Fibroblast of lung (primary cell): Measurements from ENCODE around the gene CHSY1. TPM values are rescaled to one million over a fixed set of nuclear protein-coding genes. Genes with fewer than 3 reads are reported as not detected.

Experiments used
- DNase-seq, 2 donors: peaks; one replicate each; pipeline versions ENCODE4 v3.0.0 to v3.0.0-alpha.2; 2010; ENCODE audit warnings: low read depth in 2 of 2
- H2AFZ ChIP-seq: 2 replicates; pipeline ENCODE4 v1.5.1; 2012; ENCODE audit warnings: low read length, control low read depth, inconsistent platforms
- H3K27ac ChIP-seq: 2 replicates; pipeline ENCODE4 v1.5.1; 2011; ENCODE audit warnings: low read length, control low read depth; ENCODE audit not compliant: insufficient read depth
- H3K27me3 ChIP-seq: 2 replicates; pipeline ENCODE4 v1.5.1; 2011; ENCODE audit warnings: mild to moderate bottlenecking, low read length; ENCODE audit not compliant: control insufficient read depth, insufficient read depth
- H3K36me3 ChIP-seq: 2 replicates; pipeline ENCODE4 v1.5.1; 2011; ENCODE audit warnings: low read length; ENCODE audit not compliant: control insufficient read depth, insufficient read depth
- H3K4me1 ChIP-seq: 2 replicates; pipeline ENCODE4 v1.5.1; 2011; ENCODE audit warnings: low read length; ENCODE audit not compliant: control insufficient read depth, insufficient read depth; ENCODE audit errors: extremely low read depth
- H3K4me2 ChIP-seq: 2 replicates; pipeline ENCODE4 v1.5.1; 2011; ENCODE audit warnings: low read length, control low read depth; ENCODE audit not compliant: insufficient read depth; ENCODE audit errors: extremely low read depth
- H3K4me3 ChIP-seq, 4 experiments: fragments of 200-600 bp in 1 of 4; sonication (generic) in 1 of 4; replicated peaks in 1 of 4; 2 replicates each; pipeline ENCODE4 v1.5.1; 2011 to 2016; ENCODE audit warnings: low read length in 4 of 4, low read depth in 3 of 4, mild to moderate bottlenecking in 3 of 4, control low read depth in 2 of 4, inconsistent platforms in 1 of 4, mixed read lengths in 1 of 4; ENCODE audit not compliant: insufficient read depth in 1 of 4; ENCODE audit errors: control extremely low read depth in 1 of 4
- H3K79me2 ChIP-seq: 2 replicates; pipeline ENCODE4 v1.5.1; 2012; ENCODE audit warnings: mild to moderate bottlenecking, low read length, inconsistent platforms; ENCODE audit not compliant: control insufficient read depth, insufficient read depth
- H3K9ac ChIP-seq: 2 replicates; pipeline ENCODE4 v1.5.1; 2011; ENCODE audit warnings: mild to moderate bottlenecking, low read length, control low read depth; ENCODE audit not compliant: insufficient read depth
- H3K9me3 ChIP-seq: 2 replicates; pipeline ENCODE4 v1.5.1; 2012; ENCODE audit warnings: low read depth, low read length; ENCODE audit not compliant: control insufficient read depth, insufficient read depth
- H4K20me1 ChIP-seq: 2 replicates; pipeline ENCODE4 v1.5.1; 2011; ENCODE audit warnings: low read length; ENCODE audit not compliant: control insufficient read depth, insufficient read depth; ENCODE audit errors: extremely low read depth
- EZH2 ChIP-seq: IDR thresholded peaks from 2 replicates; pipeline ENCODE4 v1.5.1; 2012; ENCODE audit warnings: low read length, control low read depth, mild to moderate bottlenecking; ENCODE audit errors: missing control alignments
- polyA plus RNA-seq, 2 donors: library from polyadenylated mRNA; depleted of rRNA in 1 of 2; stranded (reverse) in 1 of 2; unstranded in 1 of 2; fragments of >200 nt; gene quantifications; 2 replicates each; pipeline ENCODE4 v1.2.1, GENCODE V29; 2011 to 2012; ENCODE audit warnings: missing spikeins in 1 of 2
- total RNA-seq: library from RNA; depleted of rRNA; stranded (reverse); fragments of >200 nt; gene quantifications from 2 replicates; pipeline ENCODE4 v1.2.1, GENCODE V29; 2014
- TF ChIP-seq, protein P1 (sequence below), 2 donors: IDR thresholded peaks in 1 of 2; conservative IDR thresholded peaks in 1 of 2; 1 replicate in 1 of 2; 2 replicates in 1 of 2; pipeline ENCODE4 v1.5.1; 2011 to 2012; ENCODE audit warnings: low read length in 2 of 2, control low read depth in 1 of 2, inconsistent platforms in 1 of 2, low read depth in 1 of 2, mild to moderate bottlenecking in 1 of 2

The CHSY1 gene
- total and polyA plus RNA-seq, 2 donors (not counting 1 experiment from before 2014, with no cell fraction given), result 28.6 to 57.0 TPM

DNA sequence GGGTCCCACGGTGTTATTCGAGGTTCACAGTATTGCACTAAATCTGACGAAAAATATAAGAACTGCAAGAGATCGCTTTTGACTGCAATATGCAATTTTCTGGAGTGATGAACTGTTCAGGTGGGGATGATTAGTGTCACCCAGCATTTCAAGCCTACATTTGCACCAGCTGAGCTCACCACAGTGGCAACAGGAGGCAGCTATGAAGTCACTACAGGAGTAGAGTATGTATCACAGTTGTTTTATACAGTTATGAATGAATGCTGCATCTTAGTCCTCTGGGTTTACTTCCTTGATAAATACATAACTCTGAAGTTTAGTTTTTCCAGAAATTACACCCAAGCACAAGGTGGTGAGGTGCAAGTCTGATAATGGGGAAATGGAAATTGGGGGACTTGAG, 69.6 kb downstream of the CHSY1 start:
- Histone ChIP-seq H3K9ac (no peak overlapping the region), H3K4me2 (no peak overlapping the region), H3K36me3 (peaks cover 4% of the 10 kb centered on the region), H4K20me1 (no peaks in the 10 kb centered on the region), H3K79me2 (peaks cover 90% of the 10 kb centered on the region), H3K27ac (peak overlapping the region; percentile 64), H3K4me1 (peaks cover 18% of the 10 kb centered on the region), H3K9me3 (no peaks in the 10 kb centered on the region), H2AFZ (no peak overlapping the region), H3K4me3 (no peak overlapping the region), H3K27me3 (no peaks in the 10 kb centered on the region)
- TF ChIP-seq, protein P1, sequence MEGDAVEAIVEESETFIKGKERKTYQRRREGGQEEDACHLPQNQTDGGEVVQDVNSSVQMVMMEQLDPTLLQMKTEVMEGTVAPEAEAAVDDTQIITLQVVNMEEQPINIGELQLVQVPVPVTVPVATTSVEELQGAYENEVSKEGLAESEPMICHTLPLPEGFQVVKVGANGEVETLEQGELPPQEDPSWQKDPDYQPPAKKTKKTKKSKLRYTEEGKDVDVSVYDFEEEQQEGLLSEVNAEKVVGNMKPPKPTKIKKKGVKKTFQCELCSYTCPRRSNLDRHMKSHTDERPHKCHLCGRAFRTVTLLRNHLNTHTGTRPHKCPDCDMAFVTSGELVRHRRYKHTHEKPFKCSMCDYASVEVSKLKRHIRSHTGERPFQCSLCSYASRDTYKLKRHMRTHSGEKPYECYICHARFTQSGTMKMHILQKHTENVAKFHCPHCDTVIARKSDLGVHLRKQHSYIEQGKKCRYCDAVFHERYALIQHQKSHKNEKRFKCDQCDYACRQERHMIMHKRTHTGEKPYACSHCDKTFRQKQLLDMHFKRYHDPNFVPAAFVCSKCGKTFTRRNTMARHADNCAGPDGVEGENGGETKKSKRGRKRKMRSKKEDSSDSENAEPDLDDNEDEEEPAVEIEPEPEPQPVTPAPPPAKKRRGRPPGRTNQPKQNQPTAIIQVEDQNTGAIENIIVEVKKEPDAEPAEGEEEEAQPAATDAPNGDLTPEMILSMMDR (conservative IDR thresholded peaks at IDR 0.05 in 1 of 2, IDR thresholded peaks at IDR 0.05 in 1 of 2; ENCODE audit: low read depth in 1 of 2, low read length in 2 of 2), result no peak
- no peak for TF ChIP-seq EZH2
- no peak for DNase-seq

DNA sequence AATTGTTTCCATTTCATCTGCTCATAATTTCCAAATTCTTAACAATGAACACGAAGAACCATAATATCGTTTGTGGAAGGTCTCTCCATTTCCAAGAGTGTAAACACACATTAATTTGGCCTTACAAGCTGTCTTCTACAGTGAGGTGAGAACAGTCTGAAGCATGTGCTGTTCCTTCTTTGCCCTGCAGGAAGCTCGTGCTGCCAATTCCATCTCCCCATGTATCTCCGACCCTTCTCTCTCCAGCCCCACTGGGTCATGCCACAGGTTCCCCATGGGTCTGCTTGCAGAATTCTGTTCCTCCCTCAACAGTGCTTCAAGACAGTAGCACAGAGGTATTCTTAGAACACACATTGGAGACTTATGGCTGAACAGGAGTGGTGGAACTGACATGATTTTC, 70.5 kb downstream of the CHSY1 start:
- DNase-seq, result no peak
- Histone ChIP-seq H3K36me3 (peaks cover 4% of the 10 kb centered on the region), H3K27ac (no peak overlapping the region)

DNA sequence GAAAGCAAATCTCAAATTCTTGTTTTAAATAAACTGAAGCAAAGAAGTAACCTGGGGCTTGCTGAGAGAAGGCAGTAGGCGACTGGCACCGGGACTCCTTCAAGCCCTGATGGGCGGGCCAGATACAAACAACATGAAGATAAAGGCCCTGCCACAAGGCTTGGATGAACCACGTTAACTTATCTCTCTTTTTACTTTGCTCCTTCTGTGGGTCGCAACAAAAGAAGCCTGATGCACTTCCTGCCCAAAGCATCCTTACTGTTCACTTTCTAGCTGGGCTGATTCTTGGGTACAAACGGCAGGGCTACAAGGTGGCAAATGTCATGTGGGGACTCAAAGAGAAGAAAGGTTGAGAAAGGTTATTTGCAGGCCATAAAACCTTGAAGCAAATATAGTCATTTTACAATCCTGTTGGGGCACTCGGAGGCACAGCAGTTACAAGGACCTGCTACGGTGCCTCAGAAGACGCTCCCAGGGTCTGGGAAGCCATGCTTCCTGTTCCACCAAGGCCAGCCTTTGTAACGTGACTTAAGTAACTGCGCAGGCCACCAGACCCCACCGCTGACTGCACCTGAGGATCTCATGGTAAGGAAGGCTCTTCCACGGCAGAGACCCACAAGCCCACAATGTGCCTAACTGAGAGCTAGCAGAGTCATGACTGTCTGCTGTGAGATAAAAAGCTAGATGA, 71.1 kb downstream of the CHSY1 start:
- Histone ChIP-seq H3K79me2 (peaks cover 83% of the 10 kb centered on the region), H3K4me2 (no peak overlapping the region), H4K20me1 (no peaks in the 10 kb centered on the region), H3K27ac (peak overlapping the region; percentile 57), H2AFZ (no peak overlapping the region), H3K9me3 (no peaks in the 10 kb centered on the region), H3K9ac (no peak overlapping the region), H3K27me3 (no peaks in the 10 kb centered on the region), H3K4me1 (peaks cover 19% of the 10 kb centered on the region), H3K4me3 (no peak overlapping the region), H3K36me3 (peaks cover 4% of the 10 kb centered on the region)
- no peak for DNase-seq
- TF ChIP-seq, protein P1 (conservative IDR thresholded peaks at IDR 0.05 in 1 of 2, IDR thresholded peaks at IDR 0.05 in 1 of 2; ENCODE audit: low read depth in 1 of 2, low read length in 2 of 2), result no peak
- no peak for TF ChIP-seq EZH2

More for the DNA sequence above, 70.5 kb downstream of the CHSY1 start:
- TF ChIP-seq, protein P1 (conservative IDR thresholded peaks at IDR 0.05 in 1 of 2, IDR thresholded peaks at IDR 0.05 in 1 of 2; ENCODE audit: low read depth in 1 of 2, low read length in 2 of 2), result no peak
- no peak for TF ChIP-seq EZH2
- Histone ChIP-seq H3K79me2 (peaks cover 85% of the 10 kb centered on the region), H3K4me3 (no peak overlapping the region), H3K27me3 (no peaks in the 10 kb centered on the region), H2AFZ (no peak overlapping the region), H4K20me1 (no peaks in the 10 kb centered on the region), H3K4me2 (no peak overlapping the region), H3K9me3 (no peaks in the 10 kb centered on the region), H3K4me1 (peaks cover 20% of the 10 kb centered on the region), H3K9ac (no peak overlapping the region)
